AG10803 (cell line): ENCODE measurements around the gene WWTR1.

ENCODE experiments used
- DNase-seq: peaks from one replicate; pipeline ENCODE4 v3.0.0; 2010; ENCODE audit warnings: low read depth
- H3K4me3 ChIP-seq: 2 replicates; pipeline ENCODE4 v1.5.1; 2011; ENCODE audit warnings: mild to moderate bottlenecking, low read length, control low read depth
- CTCF ChIP-seq: conservative IDR thresholded peaks from 2 replicates; pipeline ENCODE4 v1.5.1; 2011; ENCODE audit warnings: mild to moderate bottlenecking, low read length, control low read depth, inconsistent platforms

Gene WWTR1

GRCh38 chr3:149618151-149619123 is 39.4 kb downstream of the WWTR1 start:
- H3K4me3 ChIP-seq = no peak overlapping the region
- peak; percentile 25 for DNase-seq
- TF ChIP-seq CTCF = no peak

GRCh38 chr3:149615731-149616221 is 42.0 kb downstream of the WWTR1 start:
- H3K4me3 ChIP-seq = no peak overlapping the region
- no peak for TF ChIP-seq CTCF

GRCh38 chr3:149613988-149614387 is 43.8 kb downstream of the WWTR1 start:
- TF ChIP-seq CTCF = no peak
- no peak for DNase-seq
- no peak overlapping the region for H3K4me3 ChIP-seq

More at GRCh38 chr3:149615731-149616221, 42.0 kb downstream of the WWTR1 start:
- DNase-seq = no peak

DNA sequence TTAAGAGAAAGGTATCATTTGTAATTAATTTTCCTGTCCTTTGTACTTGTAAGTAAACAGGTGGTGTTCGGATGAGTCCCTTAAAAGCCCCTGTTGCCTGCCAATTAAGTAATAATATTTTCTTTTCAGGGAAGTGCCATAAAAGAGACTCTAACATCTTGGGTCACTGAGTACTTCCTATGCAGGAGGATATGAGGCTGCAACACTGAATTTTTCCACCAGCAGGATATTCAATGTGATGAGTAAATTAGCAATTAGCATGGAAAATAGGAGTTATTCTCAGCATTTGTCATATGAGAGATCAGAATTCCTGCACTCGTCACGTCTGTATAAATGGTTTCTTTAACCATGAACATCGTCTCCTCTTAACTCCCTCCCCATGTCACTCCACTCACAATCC is 45.4 kb downstream of the WWTR1 start:
- no peak for DNase-seq
- no peak for TF ChIP-seq CTCF
- H3K4me3 ChIP-seq = no peak overlapping the region

DNA sequence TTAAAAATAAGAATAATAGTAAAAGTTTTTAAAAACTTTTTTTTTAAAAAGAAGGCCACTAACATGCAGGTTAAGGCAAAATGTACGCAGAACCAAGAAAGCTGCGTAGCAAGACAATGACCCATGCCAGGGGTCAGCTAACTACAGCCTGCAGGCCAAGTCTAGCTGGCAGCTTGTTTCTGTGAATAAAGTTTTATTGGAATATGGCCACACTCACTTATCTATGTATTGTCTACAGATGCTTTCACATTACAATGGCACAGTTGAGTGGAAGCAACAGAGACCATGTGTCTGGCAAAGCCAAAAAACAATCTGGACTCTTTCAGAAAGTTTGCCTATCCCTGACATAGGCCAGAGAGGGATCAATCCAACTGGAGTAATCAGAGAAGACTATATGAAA is 46.7 kb downstream of the WWTR1 start:
- no peak for TF ChIP-seq CTCF

GRCh38 chr3:149610351-149611105 is 47.3 kb downstream of the WWTR1 start:
- no peak overlapping the region for H3K4me3 ChIP-seq
- no peak for TF ChIP-seq CTCF
- no peak for DNase-seq

More for the DNA sequence above, 46.7 kb downstream of the WWTR1 start:
- no peak overlapping the region for H3K4me3 ChIP-seq
- DNase-seq = no peak
